Fibroblast of skin of abdomen (primary cell): ENCODE measurements around the gene POC5. TPM values are rescaled to one million over a fixed set of nuclear protein-coding genes. Genes with fewer than 3 reads are reported as not detected.
"Not testable (repeated sequence)": the region's sequence is repeated elsewhere in the genome, so short reads cannot be mapped to it uniquely, and the experiment has no call there.

Experiments used
- DNase-seq: peaks from one replicate; pipeline ENCODE4 v3.0.0-alpha.2; 2013
- polyA plus RNA-seq, 2 experiments: library from polyadenylated mRNA; unstranded; fragments of 120-200 nt; gene quantifications; one replicate each; pipeline ENCODE4 v1.2.1, GENCODE V29; 2013; ENCODE audit not compliant: insufficient read length in 2 of 2

The POC5 gene
- polyA plus RNA-seq (2013, experiment 1 of 2; ENCODE audit: insufficient read length) = 8.6 TPM
- 7.4 TPM for polyA plus RNA-seq (2013, experiment 2 of 2; ENCODE audit: insufficient read length)

- peak; percentile 94 for DNase-seq
Observed at GRCh38 chr5:75717082-75717922, at the start of gene POC5. Gene POC5 (minus strand): TSS chr5:75717437. CDS start chr5:75712937, 4,500 bp downstream.

DNA sequence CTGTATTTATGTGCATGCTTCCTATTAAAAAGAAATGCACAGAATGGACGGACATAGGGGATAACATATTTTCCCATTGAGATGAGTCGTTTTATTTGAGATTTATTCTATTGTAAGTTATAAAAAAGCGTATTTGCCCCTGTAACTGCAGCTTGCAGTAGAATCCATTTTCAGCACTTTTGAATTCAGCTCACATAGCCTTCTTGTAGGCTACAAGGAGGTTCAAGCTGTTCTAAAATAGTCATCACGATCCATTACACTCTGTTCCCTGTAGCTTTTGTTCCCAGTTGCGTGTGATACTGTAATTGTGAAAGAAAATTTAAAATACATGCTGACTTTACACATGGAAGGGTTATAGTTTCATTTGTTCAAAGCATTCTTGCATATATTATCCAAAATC, 40.9 kb upstream of the POC5 start:
- DNase-seq = no peak

- DNase-seq = no peak
Observed at GRCh38 chr5:75756981-75757380, 39.7 kb upstream of the POC5 start.

- no peak for DNase-seq
Observed at GRCh38 chr5:75756211-75756610, 39.0 kb upstream of the POC5 start.

DNA sequence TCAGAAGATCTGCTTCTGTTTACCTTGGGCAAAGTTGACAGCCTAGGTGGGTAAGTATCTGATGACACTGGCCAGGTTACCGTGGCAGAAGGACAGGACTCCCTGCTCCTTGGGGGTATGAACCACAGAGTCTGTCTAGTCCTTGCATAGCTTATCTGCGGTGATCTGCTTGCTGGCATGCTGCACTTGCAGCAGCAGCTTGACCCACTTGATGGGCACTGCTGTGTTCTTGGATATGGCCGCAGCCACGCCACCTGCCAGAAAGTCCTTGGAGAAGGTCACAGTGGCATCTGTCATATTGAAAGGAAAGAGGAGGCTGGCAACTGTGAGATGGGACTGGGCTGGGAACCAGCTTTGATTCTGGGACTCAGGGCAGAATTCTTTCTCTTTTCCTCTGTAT, 35.9 kb upstream of the POC5 start:
- no peak for DNase-seq

DNA sequence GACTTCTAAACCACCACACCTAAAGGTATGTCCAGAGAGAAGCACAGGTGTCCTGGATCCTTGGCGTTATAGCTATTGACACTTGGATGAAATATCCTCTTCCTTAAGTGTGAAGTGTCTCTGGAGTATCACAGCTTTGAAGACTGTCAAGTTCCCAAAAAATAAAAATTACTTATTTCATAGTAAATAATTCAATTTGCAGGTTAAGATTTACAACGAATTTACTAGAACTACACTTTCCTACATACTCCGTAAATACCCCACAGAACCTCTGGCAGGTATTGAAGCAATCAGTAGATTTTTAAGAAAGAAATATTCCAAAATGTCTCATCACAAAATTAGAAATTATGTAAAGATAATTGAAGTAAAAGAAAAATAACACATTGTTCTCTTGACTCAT, 27.1 kb upstream of the POC5 start:
- no peak for DNase-seq

DNA sequence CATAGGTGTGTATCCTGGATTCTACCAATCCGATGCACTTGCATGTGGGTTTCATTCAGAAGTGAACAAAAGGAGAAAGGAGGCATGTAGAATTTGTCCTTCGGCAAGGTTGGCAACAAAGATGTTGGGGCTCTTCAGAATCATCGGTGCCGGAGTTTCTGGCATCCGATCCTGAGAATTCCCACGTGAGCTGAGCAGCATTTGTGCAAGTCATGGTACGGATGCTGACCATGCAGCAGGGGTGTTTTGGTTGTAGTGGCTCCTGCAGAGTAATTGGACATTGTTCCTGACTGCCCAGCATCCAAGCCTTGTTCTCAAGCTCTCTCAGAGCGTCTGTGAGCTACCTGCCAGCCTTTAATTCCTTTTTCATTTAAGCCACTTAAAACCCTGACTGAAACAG, 19.0 kb upstream of the POC5 start:
- DNase-seq = no peak

GRCh38 chr5:75734913-75735789, 17.9 kb upstream of the POC5 start:
- no peak for DNase-seq

GRCh38 chr5:75733767-75734166, 16.5 kb upstream of the POC5 start:
- DNase-seq = no peak

- not testable (repeated sequence) for DNase-seq
Observed at GRCh38 chr5:75731515-75731914, 14.3 kb upstream of the POC5 start.

GRCh38 chr5:75729321-75729720, 12.1 kb upstream of the POC5 start:
- no peak for DNase-seq

DNA sequence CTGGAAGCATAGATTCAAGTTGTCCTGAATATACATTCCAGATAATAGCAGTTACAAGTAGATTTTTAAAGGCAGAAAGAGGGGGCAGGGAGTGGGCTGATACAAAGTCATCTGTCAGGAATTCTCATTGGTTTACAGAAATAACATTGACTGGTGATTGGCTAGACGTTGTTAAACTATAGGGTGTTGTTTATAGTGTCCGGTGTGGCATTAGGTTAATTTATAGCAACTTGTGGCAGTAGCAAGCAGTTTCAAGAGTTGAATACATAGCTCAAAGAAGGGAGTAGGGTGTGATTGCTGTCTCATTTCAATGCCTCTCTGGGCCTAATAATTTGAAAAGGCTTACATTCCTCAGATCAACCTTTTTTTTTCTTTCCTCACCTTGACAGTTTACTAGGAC, 10.7 kb upstream of the POC5 start:
- DNase-seq = no peak

GRCh38 chr5:75726224-75726623, 9.0 kb upstream of the POC5 start:
- not testable (repeated sequence) for DNase-seq

DNA sequence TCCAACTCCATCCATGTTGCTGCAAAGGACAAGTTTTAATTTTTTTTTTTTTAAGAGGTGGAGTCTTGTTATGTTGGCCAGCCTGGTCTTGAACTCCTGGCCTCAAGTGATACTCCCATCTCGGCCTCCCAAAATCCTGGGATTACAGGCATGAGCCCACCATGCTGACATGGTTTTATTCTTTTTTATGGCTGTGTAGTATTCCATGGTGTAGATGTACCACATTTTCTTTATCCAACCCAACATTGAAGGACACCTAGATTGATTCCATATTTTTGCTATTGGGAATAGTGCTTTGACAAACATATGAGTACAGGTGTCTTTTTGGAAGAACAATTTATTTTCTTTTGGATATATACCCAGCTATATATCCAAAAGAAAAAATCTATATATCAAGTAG, 6.1 kb upstream of the POC5 start:
- no peak for DNase-seq

DNA sequence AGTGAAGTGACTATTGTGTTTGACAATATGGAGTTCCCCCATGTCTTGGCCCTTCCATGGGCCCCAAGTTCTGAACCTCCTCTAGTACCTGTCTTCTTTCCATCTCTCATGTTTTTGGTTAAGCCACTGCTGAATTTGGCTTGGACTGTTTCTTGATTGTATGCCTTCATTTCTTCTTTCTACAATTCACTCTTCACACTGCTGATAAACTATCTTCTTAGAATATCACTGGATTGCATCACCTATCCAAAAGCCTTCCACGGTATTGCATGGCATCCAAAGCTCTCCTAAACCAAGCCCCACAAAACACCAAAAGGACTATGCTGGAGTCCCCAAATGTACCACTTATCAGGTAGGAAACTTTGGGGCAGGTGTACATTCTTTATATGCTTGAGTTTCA, 4.3 kb upstream of the POC5 start:
- no peak for DNase-seq

DNA sequence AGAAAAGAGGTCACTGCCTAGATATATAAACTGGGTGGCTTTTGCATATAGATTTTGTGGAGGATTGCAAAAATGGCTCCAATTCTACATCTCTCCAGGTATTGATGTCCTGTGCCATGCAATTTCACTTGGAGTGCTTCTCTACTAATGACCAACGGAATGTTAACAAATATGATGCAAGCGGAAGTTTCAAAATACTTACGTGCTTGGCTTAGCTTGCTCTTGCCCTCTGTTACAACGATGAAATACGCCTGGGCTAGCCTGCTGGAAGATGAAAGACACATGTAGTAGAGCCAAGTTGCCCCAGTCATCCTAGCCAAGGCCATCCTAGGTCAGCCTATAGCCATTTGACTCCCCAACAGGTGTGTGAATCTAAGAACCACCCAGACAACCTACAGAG, 3.6 kb upstream of the POC5 start:
- DNase-seq = no peak

DNA sequence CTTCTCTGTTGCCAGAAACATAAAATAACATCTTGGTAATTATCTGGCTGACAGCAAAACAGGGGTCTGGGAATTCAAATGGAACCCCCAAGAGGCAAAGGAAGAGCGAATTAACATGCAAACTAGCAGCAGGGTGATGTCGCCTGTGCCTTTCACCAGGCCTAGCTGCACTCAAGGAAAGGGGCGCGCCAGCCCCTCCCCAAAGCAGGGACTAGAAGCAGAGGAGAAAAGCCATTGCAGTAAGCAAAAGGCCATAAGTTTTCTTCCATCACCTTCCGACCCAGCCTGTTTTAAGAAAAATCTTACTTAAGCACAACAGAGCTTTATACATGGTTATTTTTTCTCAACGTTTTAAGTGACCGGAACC, 539 bp downstream of the POC5 start:
- DNase-seq = no peak

DNA sequence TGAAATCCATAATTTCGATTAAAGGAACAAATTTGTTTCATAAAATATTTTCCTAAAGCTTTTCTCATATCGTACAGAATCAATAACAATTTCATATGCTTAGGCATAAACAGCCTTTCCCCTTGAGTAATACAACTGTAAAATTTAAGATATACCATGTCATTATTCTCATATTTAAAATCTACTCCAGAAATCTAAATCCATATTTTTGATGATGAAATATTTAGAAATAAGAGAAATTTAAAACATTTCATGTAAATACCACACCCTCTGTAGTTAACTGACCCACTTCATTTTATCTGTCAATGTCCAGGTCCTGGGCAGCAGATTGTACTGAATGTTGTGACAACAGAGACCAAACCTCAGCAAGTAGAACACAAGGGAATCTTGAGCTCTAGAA, 5.1 kb downstream of the POC5 start:
- DNase-seq = no peak

- DNase-seq = no peak
Observed at GRCh38 chr5:75711151-75711550, 6.1 kb downstream of the POC5 start.

DNA sequence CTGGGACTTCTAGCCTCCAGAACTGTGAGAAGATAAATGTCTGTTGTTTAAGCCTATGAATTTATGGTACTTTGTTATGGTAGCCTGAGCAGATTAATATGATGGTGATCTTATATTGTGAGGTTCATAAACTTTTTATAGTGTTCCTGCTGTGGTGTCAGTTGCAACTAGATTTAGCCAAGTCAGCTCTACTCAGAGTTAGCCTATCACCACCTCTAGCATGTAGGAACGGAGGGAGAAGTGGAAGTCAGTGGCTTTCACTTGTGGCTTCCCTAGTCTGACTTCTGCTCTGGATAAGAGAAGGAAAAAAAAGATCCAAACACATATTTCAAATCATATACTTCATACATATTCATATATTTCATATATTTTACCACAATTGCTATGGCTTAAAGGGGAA, 6.6 kb downstream of the POC5 start:
- no peak for DNase-seq

GRCh38 chr5:75707911-75708509, 9.2 kb downstream of the POC5 start:
- no peak for DNase-seq

- no peak for DNase-seq
Observed at GRCh38 chr5:75706775-75707174, 10.5 kb downstream of the POC5 start.

DNA sequence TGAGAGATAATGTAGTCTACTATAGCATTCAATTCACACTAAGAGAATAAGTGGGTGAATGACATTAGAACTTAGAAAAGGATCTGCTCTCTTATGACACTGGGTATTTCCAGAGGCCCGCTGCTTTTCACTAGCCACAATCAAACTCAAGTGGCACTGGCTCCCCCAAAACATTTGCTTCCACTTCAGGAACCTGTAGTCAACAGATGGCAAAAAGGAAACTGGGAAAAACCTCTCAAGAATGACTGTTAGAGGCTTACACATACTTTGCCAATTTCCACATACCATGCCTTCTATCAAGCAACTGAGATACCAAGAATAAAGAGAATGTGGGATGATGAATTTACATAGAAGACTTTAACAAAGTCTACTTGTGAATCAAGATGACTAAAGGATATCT, 11.2 kb downstream of the POC5 start:
- no peak for DNase-seq
